GM06990 (cell line): ENCODE results near the gene SLC13A3.

ENCODE experiments used
- DNase-seq: peaks from one replicate; pipeline ENCODE4 v3.0.0-alpha.2; 2011; ENCODE audit not compliant: insufficient read length; ENCODE audit errors: extremely low read depth
- H3K27me3 ChIP-seq: replicated peaks from 2 replicates; pipeline ENCODE4 v1.6.0; 2011; ENCODE audit warnings: low read length; ENCODE audit not compliant: control insufficient read depth, insufficient read depth
- H3K36me3 ChIP-seq: 2 replicates; pipeline ENCODE4 v1.5.1; 2011; ENCODE audit warnings: low read length; ENCODE audit not compliant: control insufficient read depth, insufficient read depth
- H3K4me3 ChIP-seq: replicated peaks from 2 replicates; pipeline ENCODE4 v1.5.1; 2011; ENCODE audit warnings: low read depth, mild to moderate bottlenecking, control low read depth, low read length
- TF ChIP-seq, protein P1 (sequence below): IDR thresholded peaks from 2 replicates; pipeline ENCODE4 v1.5.1; 2011; ENCODE audit warnings: low read length, control low read depth, mild to moderate bottlenecking, inconsistent platforms; ENCODE audit not compliant: insufficient read depth, poor library complexity, severe bottlenecking

SLC13A3 gene

DNA sequence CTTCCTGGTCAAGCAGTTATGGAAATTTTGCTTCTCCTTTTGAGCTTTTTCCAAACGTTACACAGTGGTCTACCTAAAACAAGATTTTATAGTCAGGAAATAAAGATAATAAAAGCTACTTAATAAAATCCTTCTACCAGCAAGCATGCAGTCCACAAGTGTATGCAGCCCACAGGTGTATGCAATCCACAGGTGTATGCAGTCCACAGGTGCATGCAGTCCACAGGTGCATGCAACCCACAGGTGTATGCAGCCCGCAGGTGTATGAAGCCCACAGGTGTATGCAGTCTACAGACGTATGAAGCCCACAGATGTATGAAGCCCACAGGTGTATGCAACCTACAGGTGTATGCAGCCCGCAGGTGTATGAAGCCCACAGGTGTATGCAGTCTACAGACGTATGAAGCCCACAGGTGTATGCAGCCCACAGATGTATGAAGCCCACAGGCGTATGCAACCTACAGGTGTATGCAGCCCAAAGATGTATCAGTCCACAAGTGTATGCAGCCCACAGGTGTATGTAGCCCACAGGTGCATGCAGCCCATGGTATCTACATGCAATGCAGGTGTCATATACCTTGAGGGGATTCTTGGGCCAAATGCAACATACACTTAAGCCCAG lies 74.4 kb downstream of the SLC13A3 start:
- no peaks in the 10 kb centered on the region for H3K36me3 ChIP-seq
- TF ChIP-seq, protein P1, sequence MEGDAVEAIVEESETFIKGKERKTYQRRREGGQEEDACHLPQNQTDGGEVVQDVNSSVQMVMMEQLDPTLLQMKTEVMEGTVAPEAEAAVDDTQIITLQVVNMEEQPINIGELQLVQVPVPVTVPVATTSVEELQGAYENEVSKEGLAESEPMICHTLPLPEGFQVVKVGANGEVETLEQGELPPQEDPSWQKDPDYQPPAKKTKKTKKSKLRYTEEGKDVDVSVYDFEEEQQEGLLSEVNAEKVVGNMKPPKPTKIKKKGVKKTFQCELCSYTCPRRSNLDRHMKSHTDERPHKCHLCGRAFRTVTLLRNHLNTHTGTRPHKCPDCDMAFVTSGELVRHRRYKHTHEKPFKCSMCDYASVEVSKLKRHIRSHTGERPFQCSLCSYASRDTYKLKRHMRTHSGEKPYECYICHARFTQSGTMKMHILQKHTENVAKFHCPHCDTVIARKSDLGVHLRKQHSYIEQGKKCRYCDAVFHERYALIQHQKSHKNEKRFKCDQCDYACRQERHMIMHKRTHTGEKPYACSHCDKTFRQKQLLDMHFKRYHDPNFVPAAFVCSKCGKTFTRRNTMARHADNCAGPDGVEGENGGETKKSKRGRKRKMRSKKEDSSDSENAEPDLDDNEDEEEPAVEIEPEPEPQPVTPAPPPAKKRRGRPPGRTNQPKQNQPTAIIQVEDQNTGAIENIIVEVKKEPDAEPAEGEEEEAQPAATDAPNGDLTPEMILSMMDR: no peak
- no peaks in the 10 kb centered on the region for H3K27me3 ChIP-seq
- no peak overlapping the region for H3K4me3 ChIP-seq
- no peak for DNase-seq

DNA sequence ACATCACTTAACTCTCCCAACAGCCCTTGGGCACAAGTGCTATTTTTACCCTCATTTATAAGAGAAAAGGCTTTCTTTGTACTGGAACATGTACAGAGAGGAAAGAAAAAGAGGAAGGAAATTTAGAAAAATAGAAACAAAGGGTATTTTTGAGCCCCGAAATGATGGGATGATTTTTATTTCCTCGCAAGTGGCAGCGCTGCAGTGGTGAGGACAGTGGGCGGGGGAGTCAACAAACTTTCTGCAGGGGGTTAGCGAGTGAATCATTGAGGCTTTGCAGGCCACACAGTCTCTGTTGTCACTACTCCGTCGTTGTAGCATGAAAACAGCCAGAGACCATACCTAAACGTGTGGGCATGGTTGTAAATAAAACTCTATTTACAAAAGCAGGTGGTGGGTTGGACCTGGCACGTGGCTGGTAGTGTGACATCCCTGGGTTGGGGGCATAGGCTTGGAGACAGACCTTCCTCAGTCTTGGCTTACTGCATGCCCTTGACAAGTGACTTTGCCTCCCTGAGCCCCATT lies 75.3 kb downstream of the SLC13A3 start:
- no peak for DNase-seq
- H3K27me3 ChIP-seq: no peaks in the 10 kb centered on the region
- no peak overlapping the region for H3K4me3 ChIP-seq
- H3K36me3 ChIP-seq: no peaks in the 10 kb centered on the region
- TF ChIP-seq, protein P1: no peak

DNA sequence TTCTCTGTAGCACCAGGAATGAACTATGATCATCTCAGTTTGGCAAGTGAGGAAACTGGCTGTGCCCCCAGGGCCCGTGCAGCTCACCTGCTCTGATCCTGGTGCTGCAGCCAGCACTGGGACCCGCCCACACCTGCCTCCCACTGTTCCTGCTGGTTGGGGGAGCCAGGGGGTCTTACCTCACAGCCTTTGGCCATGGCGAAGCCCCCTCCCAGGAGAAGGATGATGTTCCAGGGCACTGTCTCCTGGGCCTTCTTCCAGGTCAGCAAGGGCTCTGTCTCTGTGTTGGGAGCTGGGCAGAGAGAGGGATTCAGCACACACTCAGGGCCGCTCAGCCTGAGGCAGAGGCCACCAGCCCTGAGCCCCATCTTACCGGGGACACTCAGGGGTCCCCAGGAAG lies 75.9 kb downstream of the SLC13A3 start:
- H3K27me3 ChIP-seq: no peaks in the 10 kb centered on the region

DNA sequence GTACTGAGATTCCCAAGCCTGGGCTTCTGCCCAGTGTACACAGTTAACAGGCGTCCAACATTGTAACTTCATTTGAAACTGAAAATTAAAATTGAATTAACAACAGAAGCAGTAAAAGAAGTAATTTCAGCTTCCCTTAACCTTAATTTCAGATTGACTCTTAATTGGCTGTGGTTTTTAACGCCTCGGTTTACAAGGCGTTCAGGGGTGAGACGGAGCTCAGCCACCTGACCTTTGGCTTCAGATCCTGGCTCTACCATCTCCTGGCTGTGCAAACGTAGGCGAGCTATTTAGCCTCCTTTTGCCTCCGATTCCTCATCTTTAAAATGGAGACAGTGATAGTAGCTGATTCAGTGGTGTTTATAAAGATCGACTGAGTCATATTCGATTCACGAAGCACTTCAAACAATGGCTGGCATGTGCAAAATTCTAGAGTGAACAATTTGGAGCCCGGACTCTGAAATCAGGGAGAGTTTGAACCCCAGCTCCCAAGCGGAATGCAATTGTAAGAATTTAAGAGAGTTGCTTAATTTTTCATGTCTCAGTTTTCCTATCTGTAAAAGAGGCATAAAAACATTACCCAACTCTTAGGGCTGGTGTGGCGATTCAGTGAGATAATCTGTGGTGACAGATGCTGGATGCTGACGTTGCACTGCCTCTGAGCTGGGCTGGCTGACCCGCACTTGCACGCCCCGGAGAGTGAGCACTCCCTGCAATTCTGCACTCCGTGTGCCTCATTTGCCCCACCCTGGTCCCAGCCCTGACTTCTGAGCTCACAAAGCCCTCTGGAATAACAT lies 77.3 kb downstream of the SLC13A3 start:
- no peak for DNase-seq
- Histone ChIP-seq H3K36me3 (no peaks in the 10 kb centered on the region), H3K4me3 (no peak overlapping the region), H3K27me3 (no peaks in the 10 kb centered on the region; the same call in 1 of the 2 replicates)
- TF ChIP-seq, protein P1: no peak

More for the DNA sequence above, 75.9 kb downstream of the SLC13A3 start:
- DNase-seq: no peak
- TF ChIP-seq, protein P1: no peak
- Histone ChIP-seq H3K36me3 (no peaks in the 10 kb centered on the region), H3K4me3 (no peak overlapping the region)

DNA sequence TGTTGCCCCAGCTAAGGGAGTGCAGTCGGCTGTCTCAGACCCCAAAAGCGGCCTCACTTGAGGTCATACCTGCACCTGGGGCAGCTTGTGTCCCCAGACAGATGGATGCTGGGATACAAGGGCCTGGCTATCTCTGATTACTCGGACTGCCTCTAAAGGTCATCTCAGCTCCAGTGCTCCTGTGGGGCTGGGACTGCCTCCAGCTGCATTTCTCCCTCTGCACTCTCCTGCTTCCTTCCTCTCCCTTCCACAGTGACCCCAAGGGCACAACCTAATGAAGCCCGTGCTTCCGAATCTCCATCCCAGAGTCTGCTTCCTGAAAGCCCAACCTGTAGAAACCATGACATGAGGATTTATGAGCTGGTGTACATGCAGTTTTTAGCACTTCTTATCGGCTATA lies 78.0 kb downstream of the SLC13A3 start:
- Histone ChIP-seq H3K36me3 (no peaks in the 10 kb centered on the region), H3K4me3 (no peak overlapping the region), H3K27me3 (no peaks in the 10 kb centered on the region; the same call in 1 of the 2 replicates)
- TF ChIP-seq, protein P1: no peak
- no peak for DNase-seq
